ENCODE results near the gene ULK4.
"Not testable (repeated sequence)": the region's sequence is repeated elsewhere in the genome, so short reads cannot be mapped to it uniquely, and the experiment has no call there.

The ULK4 gene

GRCh38 chr3:41684797-41685735 lies 276.8 kb downstream of the ULK4 start:
- H3K4me3 ChIP-seq (ENCODE audit: low read depth, low read length), result no peak overlapping the region
- DNase-seq (ENCODE audit: low read depth), result no peak
- no peak for TF ChIP-seq CTCF (IDR thresholded peaks at IDR 0.05; ENCODE audit: control insufficient read depth, extremely low read depth, insufficient read depth)

- no peak for DNase-seq (ENCODE audit: low read depth)
- no peak for TF ChIP-seq CTCF (IDR thresholded peaks at IDR 0.05; ENCODE audit: control insufficient read depth, extremely low read depth, insufficient read depth)
- H3K4me3 ChIP-seq (ENCODE audit: low read depth, low read length), result no peak overlapping the region
These were observed 278.1 kb downstream of the ULK4 start for GRCh38 chr3:41683666-41684350.

GRCh38 chr3:41682996-41683395 lies 278.9 kb downstream of the ULK4 start:
- TF ChIP-seq CTCF (IDR thresholded peaks at IDR 0.05; ENCODE audit: control insufficient read depth, extremely low read depth, insufficient read depth), result no peak
- DNase-seq (ENCODE audit: low read depth), result no peak
- no peak overlapping the region for H3K4me3 ChIP-seq (ENCODE audit: low read depth, low read length)

- no peak for DNase-seq (ENCODE audit: low read depth)
- H3K4me3 ChIP-seq (ENCODE audit: low read depth, low read length), result no peak overlapping the region
- no peak for TF ChIP-seq CTCF (IDR thresholded peaks at IDR 0.05; ENCODE audit: control insufficient read depth, extremely low read depth, insufficient read depth)
These were observed 279.5 kb downstream of the ULK4 start for GRCh38 chr3:41682382-41682781.

- no peak overlapping the region for H3K4me3 ChIP-seq (ENCODE audit: low read depth, low read length)
- no peak for TF ChIP-seq CTCF (IDR thresholded peaks at IDR 0.05; ENCODE audit: control insufficient read depth, extremely low read depth, insufficient read depth)
- DNase-seq (ENCODE audit: low read depth), result no peak
These were observed 280.4 kb downstream of the ULK4 start for GRCh38 chr3:41681479-41681878.

GRCh38 chr3:41679374-41679773 lies 282.5 kb downstream of the ULK4 start:
- TF ChIP-seq CTCF (IDR thresholded peaks at IDR 0.05; ENCODE audit: control insufficient read depth, extremely low read depth, insufficient read depth), result no peak
- DNase-seq (ENCODE audit: low read depth), result no peak
- H3K4me3 ChIP-seq (ENCODE audit: low read depth, low read length), result no peak overlapping the region

DNA sequence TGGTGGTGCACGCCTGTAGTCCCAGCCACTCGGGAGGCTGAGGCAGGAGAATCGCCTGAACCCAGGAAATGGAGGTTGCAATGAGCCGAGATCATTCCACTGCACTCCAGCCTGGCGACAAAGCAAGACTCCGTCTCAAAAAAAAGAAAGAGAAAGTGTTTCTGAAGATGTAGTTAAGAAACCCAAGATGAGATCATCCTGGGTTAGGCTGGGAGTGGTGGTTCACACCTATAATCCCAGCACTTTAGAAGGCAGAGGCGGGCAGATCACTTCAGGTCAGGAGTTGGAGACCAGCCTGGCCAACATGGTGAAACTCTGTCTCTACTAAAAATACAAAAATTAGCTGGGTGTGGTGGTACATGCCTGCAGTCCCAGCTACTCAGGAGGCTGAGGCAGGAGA lies 286.8 kb downstream of the ULK4 start:
- not testable (repeated sequence) for DNase-seq (ENCODE audit: low read depth); H3K4me3 ChIP-seq (ENCODE audit: low read depth, low read length)

All from LNCaP clone FGC (cell line).